HCT116 (cell line): Measurements from ENCODE around the gene UXT.

ENCODE experiments used
- TCF7L2 ChIP-seq: IDR thresholded peaks from 2 replicates; pipeline ENCODE4 v1.7.0; 2011; ENCODE audit warnings: borderline replicate concordance, inconsistent platforms; ENCODE audit not compliant: insufficient read depth, insufficient read length; ENCODE audit errors: extremely low read depth
- ZFX ChIP-seq: fragments of 450-650 bp; IDR thresholded peaks from 2 replicates; pipeline ENCODE4 v1.6.1; 2017
- TF ChIP-seq, protein P1 (sequence below), 3 experiments: fragments of 200-600 bp in 1 of 3; sonication (generic) in 1 of 3; IDR thresholded peaks in 2 of 3; conservative IDR thresholded peaks in 1 of 3; 2 replicates each; pipeline ENCODE4 v1.5.1; 2012 to 2017; ENCODE audit warnings: low read depth in 2 of 3, low read length in 2 of 3, antibody characterized with exemption in 1 of 3, borderline replicate concordance in 1 of 3, control low read depth in 1 of 3, mild to moderate bottlenecking in 1 of 3, mixed read lengths in 1 of 3, mixed run types in 1 of 3, moderate library complexity in 1 of 3; ENCODE audit not compliant: insufficient read depth in 1 of 3

DNA sequence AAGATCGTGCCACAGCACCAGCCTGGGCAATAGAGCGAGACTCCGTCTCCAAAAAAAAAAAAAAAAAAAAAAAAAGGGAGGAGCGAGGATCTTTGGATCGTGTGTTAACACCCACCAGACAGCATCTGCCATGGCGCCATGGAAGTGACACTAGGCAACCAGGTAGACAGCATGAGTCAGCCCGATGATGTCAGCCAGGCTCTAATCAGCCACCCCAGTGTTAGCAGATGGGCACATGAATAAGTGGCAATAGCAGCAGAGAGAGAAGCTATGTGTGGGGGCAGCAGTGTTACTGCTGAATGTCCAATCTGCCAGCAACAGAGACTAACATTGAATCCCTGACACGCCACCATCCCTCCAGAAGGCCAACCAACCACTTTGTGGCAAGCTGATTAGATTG lies 45.9 kb downstream of the UXT start:
- TF ChIP-seq, protein P1, sequence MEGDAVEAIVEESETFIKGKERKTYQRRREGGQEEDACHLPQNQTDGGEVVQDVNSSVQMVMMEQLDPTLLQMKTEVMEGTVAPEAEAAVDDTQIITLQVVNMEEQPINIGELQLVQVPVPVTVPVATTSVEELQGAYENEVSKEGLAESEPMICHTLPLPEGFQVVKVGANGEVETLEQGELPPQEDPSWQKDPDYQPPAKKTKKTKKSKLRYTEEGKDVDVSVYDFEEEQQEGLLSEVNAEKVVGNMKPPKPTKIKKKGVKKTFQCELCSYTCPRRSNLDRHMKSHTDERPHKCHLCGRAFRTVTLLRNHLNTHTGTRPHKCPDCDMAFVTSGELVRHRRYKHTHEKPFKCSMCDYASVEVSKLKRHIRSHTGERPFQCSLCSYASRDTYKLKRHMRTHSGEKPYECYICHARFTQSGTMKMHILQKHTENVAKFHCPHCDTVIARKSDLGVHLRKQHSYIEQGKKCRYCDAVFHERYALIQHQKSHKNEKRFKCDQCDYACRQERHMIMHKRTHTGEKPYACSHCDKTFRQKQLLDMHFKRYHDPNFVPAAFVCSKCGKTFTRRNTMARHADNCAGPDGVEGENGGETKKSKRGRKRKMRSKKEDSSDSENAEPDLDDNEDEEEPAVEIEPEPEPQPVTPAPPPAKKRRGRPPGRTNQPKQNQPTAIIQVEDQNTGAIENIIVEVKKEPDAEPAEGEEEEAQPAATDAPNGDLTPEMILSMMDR (IDR thresholded peaks at IDR 0.05 in 2 of 3, conservative IDR thresholded peaks at IDR 0.05 in 1 of 3; ENCODE audit: borderline replicate concordance in 1 of 3, insufficient read depth in 1 of 3, low read depth in 2 of 3, low read length in 2 of 3) = no peak
- TF ChIP-seq TCF7L2 (no peak), ZFX (no peak)
